Measurements from ENCODE around the gene ARHGAP18. TPM values are rescaled to one million over a fixed set of nuclear protein-coding genes. Genes with fewer than 3 reads are reported as not detected.
A peak's percentile ranks its signal among the peaks of the same experiment; 100 is the strongest.

ARHGAP18 gene
- total RNA-seq, 6 experiments from 2014 or later, result 2.2 to 8.0 (median 2.9) TPM

DNA sequence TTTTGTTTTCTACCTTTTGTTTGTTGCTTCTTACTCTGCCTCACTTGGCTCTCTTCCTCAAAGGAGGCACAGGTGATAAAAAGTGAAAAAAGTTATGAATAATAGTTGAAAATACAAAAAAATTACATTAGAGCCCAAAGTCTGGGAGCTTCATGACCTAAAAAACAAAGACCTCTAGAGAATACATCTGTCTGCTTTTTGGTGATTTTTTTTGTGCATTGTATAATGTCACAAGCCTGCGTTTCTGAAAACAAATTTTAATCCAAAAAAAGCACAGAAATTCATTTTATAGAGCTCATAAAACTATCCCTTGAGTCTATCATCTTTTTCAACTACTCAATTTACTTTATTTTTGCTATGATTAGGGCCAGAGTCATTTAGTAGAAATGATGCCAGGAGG is 41.4 kb upstream of the ARHGAP18 start:
- no peak overlapping the region for H3K4me3 ChIP-seq
- TF ChIP-seq POLR2A (IDR thresholded peaks at IDR 0.05), result no peak
- TF ChIP-seq, protein P1, sequence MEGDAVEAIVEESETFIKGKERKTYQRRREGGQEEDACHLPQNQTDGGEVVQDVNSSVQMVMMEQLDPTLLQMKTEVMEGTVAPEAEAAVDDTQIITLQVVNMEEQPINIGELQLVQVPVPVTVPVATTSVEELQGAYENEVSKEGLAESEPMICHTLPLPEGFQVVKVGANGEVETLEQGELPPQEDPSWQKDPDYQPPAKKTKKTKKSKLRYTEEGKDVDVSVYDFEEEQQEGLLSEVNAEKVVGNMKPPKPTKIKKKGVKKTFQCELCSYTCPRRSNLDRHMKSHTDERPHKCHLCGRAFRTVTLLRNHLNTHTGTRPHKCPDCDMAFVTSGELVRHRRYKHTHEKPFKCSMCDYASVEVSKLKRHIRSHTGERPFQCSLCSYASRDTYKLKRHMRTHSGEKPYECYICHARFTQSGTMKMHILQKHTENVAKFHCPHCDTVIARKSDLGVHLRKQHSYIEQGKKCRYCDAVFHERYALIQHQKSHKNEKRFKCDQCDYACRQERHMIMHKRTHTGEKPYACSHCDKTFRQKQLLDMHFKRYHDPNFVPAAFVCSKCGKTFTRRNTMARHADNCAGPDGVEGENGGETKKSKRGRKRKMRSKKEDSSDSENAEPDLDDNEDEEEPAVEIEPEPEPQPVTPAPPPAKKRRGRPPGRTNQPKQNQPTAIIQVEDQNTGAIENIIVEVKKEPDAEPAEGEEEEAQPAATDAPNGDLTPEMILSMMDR (IDR thresholded peaks at IDR 0.05), result no peak
- WGBS (ENCODE audit: insufficient coverage, low coverage, low lambda C conversion rate, missing lambda C conversion rate), result 67% methylated on average over 1 of the region's 1 CpG
- H3K9me3 ChIP-seq, result no peaks in the 10 kb centered on the region
- intact Hi-C loops (cut with DNase I), result no loop called here
- ATAC-seq, result no peak
- no peaks in the 10 kb centered on the region for H3K36me3 ChIP-seq
- no peaks in the 10 kb centered on the region for H3K27me3 ChIP-seq
- peaks cover 0 to 8% (median 3%) of the 10 kb centered on the region in 4 donors for H3K4me1 ChIP-seq
- no peak for DNase-seq
- H3K27ac ChIP-seq, result no peak overlapping the region

DNA sequence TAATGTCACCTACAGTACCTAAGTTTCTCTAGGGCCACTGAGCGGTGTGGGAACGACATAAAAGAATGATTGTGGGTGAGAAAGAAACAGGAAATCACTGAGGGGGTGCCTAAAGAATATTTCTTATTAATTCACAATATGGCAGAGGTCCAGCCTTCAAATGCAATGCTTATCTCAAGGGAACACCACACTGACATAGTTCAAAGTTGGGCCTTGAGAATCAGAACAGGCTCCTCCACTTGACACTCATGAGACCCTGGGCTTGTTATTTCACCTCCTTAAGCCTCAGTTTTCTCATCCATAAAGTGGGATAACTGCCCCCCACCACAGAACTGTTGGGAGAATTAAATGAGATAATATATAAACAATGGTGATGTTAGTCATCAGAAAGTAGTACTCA is 40.4 kb upstream of the ARHGAP18 start:
- Histone ChIP-seq H3K4me1 (peaks cover 0 to 8% (median 3%) of the 10 kb centered on the region in 4 donors), H3K36me3 (no peaks in the 10 kb centered on the region), H3K27ac (no peak overlapping the region), H3K4me3 (no peak overlapping the region), H3K27me3 (no peaks in the 10 kb centered on the region), H3K9me3 (no peaks in the 10 kb centered on the region)
- TF ChIP-seq POLR2A (IDR thresholded peaks at IDR 0.05), result no peak
- TF ChIP-seq, protein P1 (IDR thresholded peaks at IDR 0.05), result no peak
- WGBS (ENCODE audit: insufficient coverage, low coverage, low lambda C conversion rate, missing lambda C conversion rate), result 50% methylated on average over 2 of the region's 2 CpGs
- DNase-seq (no peak), ATAC-seq (no peak)
- intact Hi-C loops (cut with DNase I), result no loop called here

- ATAC-seq, result peak; percentile 25 to 45 (median 40)
- 37% methylated on average over 4 of the region's 4 CpGs for WGBS (ENCODE audit: insufficient coverage, low coverage, low lambda C conversion rate, missing lambda C conversion rate)
- no peak for DNase-seq
- intact Hi-C loops (cut with DNase I), result no loop called here
- no peak overlapping the region for H3K4me3 ChIP-seq
- no peaks in the 10 kb centered on the region for H3K9me3 ChIP-seq
- no peak for TF ChIP-seq POLR2A (IDR thresholded peaks at IDR 0.05)
- peak overlapping the region in 1 of 3 donors; percentile 18 for H3K27ac ChIP-seq
- no peaks in the 10 kb centered on the region for H3K36me3 ChIP-seq
- peaks cover 0 to 8% (median 3%) of the 10 kb centered on the region in 4 donors for H3K4me1 ChIP-seq
- no peaks in the 10 kb centered on the region for H3K27me3 ChIP-seq
These were observed 39.8 kb upstream of the ARHGAP18 start for GRCh38 chr6:129749749-129750120.

GRCh38 chr6:129748901-129749748 is 39.1 kb upstream of the ARHGAP18 start:
- ATAC-seq, result peak in 2 of 4 donors; percentile 7 to 8
- no peak for DNase-seq
- H3K4me1 ChIP-seq, result peaks cover 0 to 8% (median 3%) of the 10 kb centered on the region in 4 donors
- intact Hi-C loops (cut with DNase I), result no loop called here
- H3K36me3 ChIP-seq, result no peaks in the 10 kb centered on the region
- WGBS (ENCODE audit: insufficient coverage, low coverage, low lambda C conversion rate, missing lambda C conversion rate), result 63% methylated on average over 7 of the region's 7 CpGs
- TF ChIP-seq, protein P1 (IDR thresholded peaks at IDR 0.05), result no peak
- no peak for TF ChIP-seq POLR2A (IDR thresholded peaks at IDR 0.05)
- H3K4me3 ChIP-seq, result no peak overlapping the region
- peak overlapping the region in 1 of 3 donors; percentile 18 for H3K27ac ChIP-seq
- H3K9me3 ChIP-seq, result no peaks in the 10 kb centered on the region
- H3K27me3 ChIP-seq, result no peaks in the 10 kb centered on the region

DNA sequence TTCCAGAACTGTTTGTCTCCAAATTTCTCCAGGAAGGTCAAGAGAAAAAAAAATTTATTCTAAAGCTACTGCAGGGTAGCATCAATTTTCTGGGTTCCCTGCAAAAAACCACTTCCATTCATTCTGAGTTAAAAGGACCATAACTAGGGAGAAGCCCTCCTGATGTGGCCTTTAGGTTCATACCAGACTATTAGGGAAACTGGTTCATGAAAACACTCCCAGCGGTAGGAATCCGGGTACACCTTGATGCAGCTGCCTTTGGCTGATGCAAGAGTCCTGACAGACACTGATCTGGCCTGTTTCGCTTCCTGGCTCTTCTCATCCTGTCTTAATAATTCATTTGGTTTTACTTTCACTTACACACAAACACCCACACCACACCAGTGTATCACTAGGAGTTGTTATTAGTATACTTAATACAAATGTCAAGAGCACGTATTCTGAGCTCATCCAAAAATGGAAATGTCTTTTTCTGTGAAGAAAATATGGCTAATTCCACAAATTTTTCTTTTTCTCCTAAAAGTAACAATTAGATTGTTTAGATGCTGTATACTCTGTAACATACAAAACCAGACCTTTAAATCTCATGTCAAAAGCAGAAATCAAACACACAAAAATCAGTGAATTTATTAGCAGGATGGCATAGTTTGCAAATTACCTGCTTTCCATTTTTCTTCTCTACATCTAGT is 38.4 kb upstream of the ARHGAP18 start:
- 20% methylated on average over 4 of the region's 4 CpGs for WGBS (ENCODE audit: insufficient coverage, low coverage, low lambda C conversion rate, missing lambda C conversion rate)
- H3K4me1 ChIP-seq, result peaks cover 0 to 8% (median 3%) of the 10 kb centered on the region in 4 donors
- ATAC-seq, result peak; percentile 84 to 96 (median 93)
- H3K4me3 ChIP-seq, result no peak overlapping the region
- no peaks in the 10 kb centered on the region for H3K9me3 ChIP-seq
- intact Hi-C loops (cut with DNase I), result no loop called here
- no peaks in the 10 kb centered on the region for H3K27me3 ChIP-seq
- no peak overlapping the region for H3K27ac ChIP-seq
- peak in 1 of 3 donors; percentile 51 for DNase-seq
- H3K36me3 ChIP-seq, result no peaks in the 10 kb centered on the region
- no peak for TF ChIP-seq POLR2A (IDR thresholded peaks at IDR 0.05)
- TF ChIP-seq, protein P1 (IDR thresholded peaks at IDR 0.05), result peak in 2 of 4 donors; percentile 27
